Activated naive CD8-positive, alpha-beta T cell treated with anti-CD3 and anti-CD28 coated beads, Interleukin-2, amount 10 ng/mL, durations not matched to agents 7 days and 5 days (primary cell): ENCODE measurements around the gene LST1. TPM values are rescaled to one million over a fixed set of nuclear protein-coding genes. Genes with fewer than 3 reads are reported as not detected.
A peak's percentile ranks its signal among the peaks of the same experiment; 100 is the strongest.

Experiments used
- ATAC-seq: fragments of 150-1000 bp; cut with Tn5 transposase; one replicate; pipeline ENCODE4 v1.10.0; 2021; ENCODE audit warnings: low read depth, moderate library complexity
- POLR2A ChIA-PET: fragments of 350-600 bp; sonication (Branson Sonifier 250); formaldehyde crosslinking; loops from one replicate; lab custom pipeline; 2021; ENCODE audit warnings: antibody characterized with exemption; lab: Charles Lee
- DNase-seq: peaks from one replicate; pipeline ENCODE4 v3.0.0; 2021
- H3K27ac Mint-ChIP-seq: one replicate; pipeline ENCODE4 v1.8.0; 2022; ENCODE audit warnings: mild to moderate bottlenecking, mixed read lengths
- H3K27me3 Mint-ChIP-seq: one replicate; pipeline ENCODE4 v1.8.0; 2022; ENCODE audit warnings: mild to moderate bottlenecking, moderate library complexity, mixed read lengths
- H3K36me3 Mint-ChIP-seq: one replicate; pipeline ENCODE4 v1.8.0; 2021; ENCODE audit warnings: mild to moderate bottlenecking, mixed read lengths
- H3K4me1 Mint-ChIP-seq: one replicate; pipeline ENCODE4 v1.8.0; 2021; ENCODE audit warnings: mixed read lengths
- H3K4me3 Mint-ChIP-seq: one replicate; pipeline ENCODE4 v1.8.0; 2022; ENCODE audit warnings: mild to moderate bottlenecking, moderate library complexity, mixed read lengths
- H3K9me3 Mint-ChIP-seq: one replicate; pipeline ENCODE4 v1.8.0; 2021; ENCODE audit warnings: mixed read lengths
- total RNA-seq, 2 experiments: library from RNA; stranded (reverse); gene quantifications; one replicate each; pipeline ENCODE4 v1.2.3, GENCODE V29; 2021

LST1 gene
- 100 to 1,000 TPM in 1 of 2 experiments, 10 to 100 TPM in 1; 91.8 to 105 TPM for total RNA-seq

DNA sequence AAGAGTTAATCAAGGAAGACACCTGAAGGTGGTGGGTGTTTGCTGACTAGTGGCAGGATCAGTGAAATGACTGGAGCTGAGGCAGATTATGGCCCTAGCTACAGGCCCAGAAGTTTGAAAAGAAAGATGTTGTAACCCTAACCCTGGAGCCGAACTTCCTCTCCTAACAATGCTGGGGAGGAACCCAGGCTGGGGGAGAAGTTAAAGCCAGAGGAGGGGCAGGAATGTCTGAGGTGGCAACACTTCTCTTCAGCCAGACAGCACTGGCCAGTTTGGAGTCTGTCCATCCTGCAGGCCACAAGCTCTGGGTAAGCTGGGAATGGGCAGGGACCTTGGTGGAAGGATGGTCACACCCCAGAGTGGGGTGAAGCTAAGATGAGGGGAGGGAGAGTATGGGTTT is at the start of gene LST1:
LST1 (plus strand) TSS at position 270 of the 400 bp plus-strand sequence. CDS start 1,023 bp downstream, outside the sequence.
- peaks cover 39% of the 10 kb centered on the region for H3K36me3 Mint-ChIP-seq
- H3K9me3 Mint-ChIP-seq = no peaks in the 10 kb centered on the region
- H3K4me3 Mint-ChIP-seq = peak within 1 kb of the TSS; percentile 95
- peaks cover 69% of the 10 kb centered on the region for H3K4me1 Mint-ChIP-seq
- peak; percentile 5 for ATAC-seq
- H3K27me3 Mint-ChIP-seq = no peaks in the 10 kb centered on the region
- peak within 1 kb of the TSS; percentile 99 for H3K27ac Mint-ChIP-seq
- DNase-seq = no peak
- POLR2A ChIA-PET = interaction anchor here (1.0 to 16.0 kb wide), 9 partner anchors 6 to 91 kb away, joined by 3 to 481 read pairs (median 5); partner anchors contain the start of genes DDX39B, LST1, LTB and NCR3

DNA sequence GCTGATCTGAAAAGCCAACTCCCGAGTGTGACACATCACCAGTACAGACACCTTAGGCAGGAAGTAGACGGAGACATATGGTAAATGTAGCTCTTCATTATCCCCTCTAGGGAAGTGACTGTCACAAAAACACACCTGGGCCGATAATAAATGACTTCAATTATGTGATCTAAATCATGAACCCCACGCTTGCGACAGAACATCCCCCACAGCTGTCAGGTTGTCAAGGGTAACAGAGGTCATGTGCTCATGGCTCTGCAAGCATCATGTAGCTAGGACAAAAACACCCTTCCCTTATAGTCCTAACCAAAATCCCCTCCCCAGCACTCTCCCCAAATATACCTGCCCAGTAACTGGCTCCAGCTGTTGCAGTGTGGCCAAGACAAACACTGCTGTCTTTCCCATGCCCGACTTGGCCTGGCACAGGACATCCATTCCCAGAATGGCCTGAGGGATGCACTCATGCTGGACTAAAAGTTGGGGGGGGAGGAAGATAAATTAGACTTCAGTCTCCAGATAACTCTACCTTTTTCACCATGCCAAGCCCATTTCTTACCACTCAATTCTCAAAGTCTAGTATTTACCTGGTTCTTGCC is 47.2 kb upstream of the LST1 start:
- peak overlapping the region; percentile 95 for H3K4me3 Mint-ChIP-seq
- POLR2A ChIA-PET = interaction anchor here (1.0 to 3.9 kb wide), 3 partner anchors 10 to 44 kb away, joined by 4 to 27 read pairs (median 10); partner anchors contain the start of genes MCCD1 and MICB
- peaks cover 54% of the 10 kb centered on the region for H3K36me3 Mint-ChIP-seq

DNA sequence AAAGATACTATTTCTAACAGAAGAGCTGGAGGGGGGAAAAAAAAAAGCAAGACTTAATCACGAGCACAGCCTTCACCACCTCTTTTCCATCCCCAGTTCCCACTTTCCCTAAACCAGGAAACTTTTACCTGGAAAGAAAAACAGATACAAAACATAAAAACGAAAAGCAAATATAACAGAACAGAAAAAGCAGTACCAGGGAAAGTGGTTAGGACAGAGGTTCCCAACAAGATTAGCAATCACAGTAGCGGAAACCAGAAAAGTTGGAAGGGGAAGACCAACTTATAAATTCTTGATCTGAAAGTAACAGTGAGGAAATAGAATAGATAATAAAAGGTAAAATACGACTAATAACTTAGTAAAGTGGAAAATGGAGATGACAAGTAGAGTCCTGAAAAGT is 45.4 kb upstream of the LST1 start:
- DNase-seq (no peak), ATAC-seq (no peak)
- H3K9me3 Mint-ChIP-seq = no peaks in the 10 kb centered on the region
- peaks cover 41% of the 10 kb centered on the region for H3K36me3 Mint-ChIP-seq
- H3K4me3 Mint-ChIP-seq = peak overlapping the region; percentile 95
- peak overlapping the region; percentile 87 for H3K27ac Mint-ChIP-seq
- peaks cover 46% of the 10 kb centered on the region for H3K4me1 Mint-ChIP-seq
- H3K27me3 Mint-ChIP-seq = no peaks in the 10 kb centered on the region
- POLR2A ChIA-PET = interaction anchor here (0.6 to 3.9 kb wide), 24 partner anchors 12 to 431 kb away, joined by 3 to 55 read pairs (median 6); partner anchors contain the start of genes BAG6, C6orf47, CLIC1 and DXO

More for the DNA sequence above, 47.2 kb upstream of the LST1 start:
- no peaks in the 10 kb centered on the region for H3K9me3 Mint-ChIP-seq
- H3K27me3 Mint-ChIP-seq = no peaks in the 10 kb centered on the region
- H3K27ac Mint-ChIP-seq = peak overlapping the region; percentile 72
- no peak for DNase-seq
- H3K4me1 Mint-ChIP-seq = peaks cover 56% of the 10 kb centered on the region
- no peak for ATAC-seq

DNA sequence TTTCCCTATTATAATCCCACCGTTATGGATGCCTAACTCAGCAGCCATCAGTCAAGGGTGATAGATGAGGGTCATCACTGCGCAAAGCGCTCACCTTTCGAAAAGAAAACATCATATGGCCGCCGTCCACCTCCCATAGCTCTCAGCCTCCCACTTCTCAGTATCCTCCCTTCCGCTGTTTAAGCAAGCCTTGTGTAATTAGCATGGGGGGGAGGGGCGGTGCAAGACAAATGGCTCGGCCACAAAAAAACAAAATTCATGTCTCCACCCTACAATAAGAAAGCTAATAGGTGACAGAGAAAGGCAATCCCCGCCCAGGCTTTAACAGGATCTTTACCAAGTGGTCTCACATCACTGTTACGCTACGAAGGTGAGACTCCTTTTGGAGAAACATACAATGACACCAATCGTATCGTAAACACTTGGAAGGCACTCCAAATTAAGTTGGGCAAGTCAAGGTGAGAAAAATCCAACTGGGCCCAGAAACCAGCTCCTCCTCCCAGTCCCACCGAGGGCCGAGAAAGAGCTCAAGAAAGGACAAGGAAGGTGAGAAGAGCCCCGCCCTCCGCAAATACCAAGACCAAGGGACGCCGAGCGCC is 44.9 kb upstream of the LST1 start:
- DNase-seq = peak; percentile 63
- Mint-ChIP-seq H3K4me3 (peak overlapping the region; percentile 95), H3K9me3 (no peaks in the 10 kb centered on the region), H3K36me3 (peaks cover 36% of the 10 kb centered on the region), H3K27ac (peak overlapping the region; percentile 91), H3K27me3 (no peaks in the 10 kb centered on the region), H3K4me1 (peaks cover 40% of the 10 kb centered on the region)
- ATAC-seq = peak; percentile 16
- POLR2A ChIA-PET = interaction anchor here (0.6 to 3.9 kb wide), 34 partner anchors 9 to 1304 kb away, joined by 3 to 55 read pairs (median 6); partner anchors contain the start of genes BAG6, C6orf47, CLIC1 and DXO

DNA sequence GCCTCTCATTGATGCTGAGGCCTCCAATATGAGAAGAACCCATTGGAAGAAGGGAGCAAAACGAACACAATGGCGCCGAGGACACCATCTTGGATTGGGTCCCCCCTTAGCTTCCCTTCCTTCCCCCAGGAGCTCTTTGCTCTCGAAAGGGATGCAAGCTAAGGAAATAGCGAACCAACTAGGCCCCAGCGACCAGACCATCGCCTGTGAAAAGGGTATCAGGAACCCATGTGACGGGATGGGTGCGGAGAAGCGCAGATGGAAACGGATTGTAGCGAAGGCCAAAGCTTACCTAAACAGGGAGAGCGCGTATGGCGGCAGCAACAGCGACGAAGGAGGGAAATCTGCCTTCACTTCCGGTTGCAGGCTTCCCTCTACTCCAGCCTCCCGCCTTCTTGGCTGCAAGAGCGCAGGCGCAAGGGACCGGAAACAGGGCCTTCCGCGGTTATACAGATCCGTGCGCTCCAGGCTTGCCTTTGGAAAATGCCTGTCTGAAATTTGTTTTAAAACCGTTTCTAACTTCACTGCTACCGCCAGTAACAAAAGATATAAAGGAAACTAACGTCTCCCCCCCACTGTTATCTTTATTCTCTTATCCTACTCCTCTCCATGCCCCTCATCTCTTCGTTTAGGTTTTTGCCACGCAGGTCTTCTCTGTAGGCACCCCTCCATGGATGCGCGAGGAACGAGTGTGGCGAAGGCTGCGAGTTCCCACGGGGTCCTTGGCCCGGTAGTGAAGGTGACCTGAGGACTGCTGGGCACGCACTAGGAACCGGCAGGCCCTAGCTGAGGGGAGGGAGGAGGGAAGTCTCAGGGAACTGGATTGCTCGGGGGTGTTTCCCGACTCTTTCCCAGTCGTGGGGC is 44.2 kb upstream of the LST1 start, which contains the start of gene DDX39B:
DDX39B (minus strand) TSS at position 346 of the 864 bp plus-strand sequence. CDS start 1,471 bp downstream, outside the sequence.
- DNase-seq (peak; percentile 89), ATAC-seq (peak; percentile 80)
- Mint-ChIP-seq H3K9me3 (no peaks in the 10 kb centered on the region), H3K27me3 (no peaks in the 10 kb centered on the region), H3K36me3 (peaks cover 33% of the 10 kb centered on the region), H3K27ac (peak within 1 kb of the TSS; percentile 91), H3K4me1 (peaks cover 37% of the 10 kb centered on the region), H3K4me3 (peak within 1 kb of the TSS; percentile 95)
- POLR2A ChIA-PET = interaction anchor here (0.6 to 3.9 kb wide), 33 partner anchors 8 to 1304 kb away, joined by 3 to 55 read pairs (median 6); partner anchors contain the start of genes BAG6, C6orf47, CLIC1 and DXO

DNA sequence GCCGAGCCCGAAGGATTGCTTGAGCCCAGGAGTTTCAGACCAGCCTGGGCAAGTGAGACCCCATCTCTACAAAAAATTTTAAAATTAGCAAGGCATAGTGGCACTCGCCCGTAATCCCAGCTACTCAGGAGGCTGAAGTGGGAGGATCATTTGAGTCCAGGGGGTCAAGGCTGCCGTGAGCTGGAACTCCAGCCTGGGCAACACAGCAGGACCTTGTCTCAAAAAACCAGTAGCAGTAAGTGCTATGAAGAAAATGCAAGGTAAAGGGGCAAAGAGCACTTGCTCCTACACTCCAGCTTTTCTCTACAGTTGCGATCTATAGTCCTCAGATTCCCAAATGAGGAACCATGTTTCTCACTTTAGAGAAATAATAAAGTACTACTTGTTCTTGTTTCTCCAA is 42.4 kb upstream of the LST1 start:
- ATAC-seq (no peak), DNase-seq (no peak)
- Mint-ChIP-seq H3K27ac (no peak overlapping the region), H3K4me1 (peaks cover 37% of the 10 kb centered on the region), H3K36me3 (peaks cover 24% of the 10 kb centered on the region), H3K4me3 (no peak overlapping the region), H3K9me3 (no peaks in the 10 kb centered on the region), H3K27me3 (no peaks in the 10 kb centered on the region)
- POLR2A ChIA-PET = no interaction called here

DNA sequence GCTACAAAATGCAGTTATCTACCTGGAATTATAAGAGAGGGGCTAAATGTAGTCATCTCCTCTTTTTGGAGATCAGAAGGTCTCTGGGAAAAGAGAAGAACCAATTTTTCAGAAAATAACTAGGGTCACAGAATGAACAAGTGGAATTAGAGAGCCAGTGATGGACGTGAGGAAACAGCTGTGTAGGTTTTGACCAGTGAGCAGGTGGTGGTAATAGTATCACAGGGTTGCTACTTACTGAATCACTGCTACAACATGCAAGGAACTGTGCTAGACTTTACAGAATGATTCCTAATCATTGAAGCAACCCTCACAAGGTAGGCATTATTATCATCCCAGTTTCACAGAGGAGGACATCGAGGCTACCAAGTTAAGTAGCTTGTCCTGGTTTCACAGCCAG is 41.4 kb upstream of the LST1 start:
- no peaks in the 10 kb centered on the region for H3K27me3 Mint-ChIP-seq
- no peak overlapping the region for H3K4me3 Mint-ChIP-seq
- H3K36me3 Mint-ChIP-seq = peaks cover 14% of the 10 kb centered on the region
- H3K9me3 Mint-ChIP-seq = no peaks in the 10 kb centered on the region
- ATAC-seq (no peak), DNase-seq (no peak)
- H3K4me1 Mint-ChIP-seq = peaks cover 32% of the 10 kb centered on the region
- POLR2A ChIA-PET = no interaction called here
- H3K27ac Mint-ChIP-seq = no peak overlapping the region

DNA sequence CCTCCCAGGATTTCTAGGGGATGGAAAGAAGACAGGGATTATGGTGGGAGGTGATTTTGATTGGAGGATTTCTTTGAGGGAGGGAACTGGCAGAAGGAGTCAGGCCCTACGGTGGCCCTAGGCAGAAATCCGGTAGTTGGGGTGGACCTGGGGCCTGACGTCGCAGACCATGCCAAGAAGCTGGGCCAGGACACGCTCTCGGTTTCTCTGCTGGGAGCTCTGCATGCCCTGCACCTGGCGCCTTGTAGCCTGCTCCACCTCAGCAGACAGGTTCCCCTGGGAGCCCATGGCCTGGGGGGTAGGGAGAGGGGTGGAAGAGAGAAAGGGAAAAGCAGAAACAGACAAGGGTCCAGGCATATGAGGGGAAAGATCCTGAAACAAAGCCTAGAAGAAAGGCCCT is 40.8 kb upstream of the LST1 start:
- Mint-ChIP-seq H3K4me1 (peaks cover 29% of the 10 kb centered on the region), H3K27ac (peak overlapping the region; percentile 8), H3K27me3 (no peaks in the 10 kb centered on the region), H3K9me3 (no peaks in the 10 kb centered on the region), H3K4me3 (no peak overlapping the region), H3K36me3 (peaks cover 11% of the 10 kb centered on the region)
- ATAC-seq (no peak), DNase-seq (no peak)
- POLR2A ChIA-PET = no interaction called here

DNA sequence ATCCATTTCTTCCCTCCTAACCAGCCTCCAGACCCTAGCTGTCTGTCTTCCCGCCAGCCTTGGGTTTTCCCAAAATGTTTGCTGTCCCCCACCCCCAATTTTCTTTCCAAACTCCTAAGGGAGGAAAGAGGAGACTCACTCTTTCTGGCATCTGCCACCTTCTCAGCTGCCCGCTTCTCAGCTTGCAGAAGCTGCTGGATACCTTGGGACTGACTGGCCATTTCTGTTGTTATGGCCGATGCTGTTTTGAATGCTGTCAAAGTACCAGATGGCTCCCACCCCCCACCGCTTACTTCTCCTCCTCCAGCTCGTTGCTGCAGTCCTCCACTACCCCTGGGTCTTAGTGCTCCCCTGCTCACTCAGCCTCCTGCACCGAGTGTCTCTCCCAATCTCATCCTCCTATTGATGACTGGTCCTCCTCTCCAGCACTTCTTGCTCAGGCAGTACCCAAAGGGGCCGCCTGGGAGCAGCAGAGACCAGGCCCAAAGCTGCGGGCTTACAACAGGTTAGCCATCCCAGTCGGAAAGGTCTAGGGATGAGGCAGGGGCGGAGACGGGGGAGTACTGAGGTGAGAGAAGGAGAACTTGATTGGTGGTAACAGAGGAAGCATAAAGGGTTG is 39.6 kb upstream of the LST1 start, which contains the start of gene ATP6V1G2:
ATP6V1G2 (minus strand) TSS at position 270 of the 619 bp plus-strand sequence; CDS start at position 221, 49 bp downstream.
- H3K9me3 Mint-ChIP-seq = no peaks in the 10 kb centered on the region
- peak; percentile 91 for DNase-seq
- H3K4me1 Mint-ChIP-seq = peaks cover 31% of the 10 kb centered on the region
- peak within 1 kb of the TSS; percentile 71 for H3K27ac Mint-ChIP-seq
- POLR2A ChIA-PET = interaction anchor here (0.8 to 3.4 kb wide), 9 partner anchors 31 to 289 kb away, joined by 3 to 24 read pairs (median 7); partner anchors contain the start of genes LST1, LTB and NCR3
- ATAC-seq = peak; percentile 61
- H3K4me3 Mint-ChIP-seq = peak within 1 kb of the TSS; percentile 88
- peaks cover 8% of the 10 kb centered on the region for H3K36me3 Mint-ChIP-seq
- no peaks in the 10 kb centered on the region for H3K27me3 Mint-ChIP-seq

DNA sequence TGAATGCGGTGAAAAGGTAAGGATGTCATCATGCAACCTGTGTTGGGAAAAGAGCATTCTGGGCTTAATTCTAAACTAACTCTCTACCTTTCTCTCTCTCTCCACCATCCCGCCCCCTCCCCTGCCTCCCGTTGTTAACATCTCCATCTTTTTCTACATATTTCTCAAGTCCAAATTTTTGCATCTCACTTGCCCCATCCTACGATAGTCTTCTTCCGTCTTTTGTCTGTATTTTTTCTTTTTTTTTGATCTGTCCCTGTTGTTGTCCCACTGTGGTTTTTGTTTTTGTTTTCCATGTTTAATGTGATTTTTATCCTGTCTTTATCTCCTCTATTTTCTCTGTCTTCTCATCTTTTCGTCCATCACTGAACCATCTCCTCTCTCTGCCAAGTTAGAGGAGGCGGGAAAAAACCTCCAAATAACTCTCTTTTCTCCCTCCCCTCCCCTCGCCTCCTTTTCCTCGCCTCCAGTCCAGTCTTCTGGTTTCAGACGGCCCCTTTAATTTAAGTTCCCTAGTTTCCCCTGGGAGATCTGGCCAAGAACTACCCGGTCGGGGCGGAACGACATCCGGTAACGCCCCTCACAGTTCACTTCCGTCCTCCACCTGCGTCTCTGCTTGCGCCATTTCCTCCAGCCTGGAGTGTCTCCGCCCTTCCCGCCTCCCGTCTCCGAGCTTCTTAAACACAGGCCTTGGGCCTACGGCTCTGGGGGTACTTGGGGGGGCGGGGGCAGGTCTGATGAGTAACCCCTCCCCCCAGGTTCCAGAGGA is 38.9 kb upstream of the LST1 start, which contains the start of gene NFKBIL1:
NFKBIL1 (plus strand) TSS at position 651 of the 769 bp plus-strand sequence; CDS start at position 738, 87 bp downstream.
- Mint-ChIP-seq H3K9me3 (no peaks in the 10 kb centered on the region), H3K4me3 (peak within 1 kb of the TSS; percentile 88), H3K36me3 (peaks cover 9% of the 10 kb centered on the region), H3K27me3 (no peaks in the 10 kb centered on the region), H3K27ac (peak within 1 kb of the TSS; percentile 71), H3K4me1 (peaks cover 32% of the 10 kb centered on the region)
- ATAC-seq (peak; percentile 81), DNase-seq (peak; percentile 83)
- POLR2A ChIA-PET = interaction anchor here (0.8 to 3.4 kb wide), 11 partner anchors 23 to 288 kb away, joined by 3 to 24 read pairs (median 7); partner anchors contain the start of genes LST1, LTB, NCR3 and TNF

DNA sequence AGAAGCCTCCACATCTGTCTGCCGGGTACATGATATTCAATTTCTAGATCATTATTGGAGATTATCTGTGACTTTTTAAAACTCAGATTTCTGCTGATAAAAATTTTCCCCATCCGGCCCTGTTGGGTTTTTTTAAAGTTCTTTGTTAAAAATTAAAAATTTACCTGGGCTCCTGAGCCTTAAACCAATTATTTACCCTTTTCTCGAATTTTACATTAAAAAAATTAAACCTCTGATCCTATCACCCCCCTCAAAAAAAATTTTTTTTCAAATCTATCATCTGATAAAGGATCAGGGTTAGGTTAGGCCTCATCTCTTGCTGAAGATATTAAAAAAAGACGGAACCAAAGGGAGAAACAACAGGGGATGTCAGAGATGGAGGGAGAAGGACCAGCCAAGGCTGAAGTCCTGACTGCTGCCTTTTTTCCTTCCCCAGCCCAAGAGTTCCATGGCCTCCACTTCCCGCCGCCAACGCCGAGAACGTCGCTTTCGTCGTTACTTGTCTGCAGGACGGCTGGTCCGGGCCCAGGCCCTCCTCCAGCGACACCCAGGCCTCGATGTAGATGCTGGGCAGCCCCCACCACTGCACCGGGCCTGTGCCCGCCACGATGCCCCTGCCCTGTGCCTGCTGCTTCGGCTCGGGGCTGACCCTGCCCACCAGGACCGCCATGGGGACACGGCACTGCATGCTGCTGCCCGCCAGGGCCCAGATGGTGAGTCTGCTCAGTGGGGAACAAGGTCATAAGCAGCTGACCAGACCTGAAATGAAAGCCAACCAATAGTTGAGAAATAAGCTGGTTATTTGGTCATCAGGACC is 38.1 kb upstream of the LST1 start:
- peaks cover 9% of the 10 kb centered on the region for H3K36me3 Mint-ChIP-seq
- H3K4me3 Mint-ChIP-seq = peak overlapping the region; percentile 88
- POLR2A ChIA-PET = interaction anchor here (0.8 to 3.4 kb wide), 13 partner anchors 22 to 128 kb away, joined by 3 to 24 read pairs (median 6); partner anchors contain the start of genes GPANK1, LST1, LTB and NCR3
- H3K27ac Mint-ChIP-seq = peak overlapping the region; percentile 71
- ATAC-seq = no peak
- DNase-seq = no peak
- H3K4me1 Mint-ChIP-seq = peaks cover 32% of the 10 kb centered on the region
- H3K27me3 Mint-ChIP-seq = no peaks in the 10 kb centered on the region
- no peaks in the 10 kb centered on the region for H3K9me3 Mint-ChIP-seq
